Measurements from ENCODE around the gene LYSMD1.

LYSMD1 gene

DNA sequence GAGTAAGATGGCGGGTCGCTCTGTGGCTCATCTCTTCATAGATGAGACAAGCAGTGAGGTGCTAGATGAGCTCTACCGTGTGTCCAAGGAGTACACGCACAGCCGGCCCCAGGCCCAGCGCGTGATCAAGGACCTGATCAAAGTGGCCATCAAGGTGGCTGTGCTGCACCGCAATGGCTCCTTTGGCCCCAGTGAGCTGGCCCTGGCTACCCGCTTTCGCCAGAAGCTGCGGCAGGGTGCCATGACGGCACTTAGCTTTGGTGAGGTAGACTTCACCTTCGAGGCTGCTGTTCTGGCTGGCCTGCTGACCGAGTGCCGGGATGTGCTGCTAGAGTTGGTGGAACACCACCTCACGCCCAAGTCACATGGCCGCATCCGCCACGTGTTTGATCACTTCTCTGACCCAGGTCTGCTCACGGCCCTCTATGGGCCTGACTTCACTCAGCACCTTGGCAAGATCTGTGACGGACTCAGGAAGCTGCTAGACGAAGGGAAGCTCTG lies 6.9 kb downstream of the LYSMD1 start:
- no peak for ATAC-seq
- TF ChIP-seq, protein P1, sequence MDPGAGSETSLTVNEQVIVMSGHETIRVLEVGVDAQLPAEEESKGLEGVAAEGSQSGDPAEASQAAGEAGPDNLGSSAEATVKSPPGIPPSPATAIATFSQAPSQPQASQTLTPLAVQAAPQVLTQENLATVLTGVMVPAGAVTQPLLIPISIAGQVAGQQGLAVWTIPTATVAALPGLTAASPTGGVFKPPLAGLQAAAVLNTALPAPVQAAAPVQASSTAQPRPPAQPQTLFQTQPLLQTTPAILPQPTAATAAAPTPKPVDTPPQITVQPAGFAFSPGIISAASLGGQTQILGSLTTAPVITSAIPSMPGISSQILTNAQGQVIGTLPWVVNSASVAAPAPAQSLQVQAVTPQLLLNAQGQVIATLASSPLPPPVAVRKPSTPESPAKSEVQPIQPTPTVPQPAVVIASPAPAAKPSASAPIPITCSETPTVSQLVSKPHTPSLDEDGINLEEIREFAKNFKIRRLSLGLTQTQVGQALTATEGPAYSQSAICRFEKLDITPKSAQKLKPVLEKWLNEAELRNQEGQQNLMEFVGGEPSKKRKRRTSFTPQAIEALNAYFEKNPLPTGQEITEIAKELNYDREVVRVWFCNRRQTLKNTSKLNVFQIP (CRISPR knock-in tag; IDR thresholded peaks at IDR 0.05; ENCODE audit: borderline replicate concordance, low read depth): no peak
- TF ChIP-seq ZFP30 (CRISPR knock-in tag; IDR thresholded peaks at IDR 0.05): no peak
- TF ChIP-seq RARB (CRISPR knock-in tag; IDR thresholded peaks at IDR 0.05): no peak
- no peak for TF ChIP-seq TOX (CRISPR knock-in tag; IDR thresholded peaks at IDR 0.05; ENCODE audit: borderline replicate concordance)
- no peak for TF ChIP-seq ZFP3 (CRISPR knock-in tag; IDR thresholded peaks at IDR 0.05)
- TF ChIP-seq PPARA (CRISPR knock-in tag; IDR thresholded peaks at IDR 0.05; ENCODE audit: borderline replicate concordance): no peak
- TF ChIP-seq, protein P2, sequence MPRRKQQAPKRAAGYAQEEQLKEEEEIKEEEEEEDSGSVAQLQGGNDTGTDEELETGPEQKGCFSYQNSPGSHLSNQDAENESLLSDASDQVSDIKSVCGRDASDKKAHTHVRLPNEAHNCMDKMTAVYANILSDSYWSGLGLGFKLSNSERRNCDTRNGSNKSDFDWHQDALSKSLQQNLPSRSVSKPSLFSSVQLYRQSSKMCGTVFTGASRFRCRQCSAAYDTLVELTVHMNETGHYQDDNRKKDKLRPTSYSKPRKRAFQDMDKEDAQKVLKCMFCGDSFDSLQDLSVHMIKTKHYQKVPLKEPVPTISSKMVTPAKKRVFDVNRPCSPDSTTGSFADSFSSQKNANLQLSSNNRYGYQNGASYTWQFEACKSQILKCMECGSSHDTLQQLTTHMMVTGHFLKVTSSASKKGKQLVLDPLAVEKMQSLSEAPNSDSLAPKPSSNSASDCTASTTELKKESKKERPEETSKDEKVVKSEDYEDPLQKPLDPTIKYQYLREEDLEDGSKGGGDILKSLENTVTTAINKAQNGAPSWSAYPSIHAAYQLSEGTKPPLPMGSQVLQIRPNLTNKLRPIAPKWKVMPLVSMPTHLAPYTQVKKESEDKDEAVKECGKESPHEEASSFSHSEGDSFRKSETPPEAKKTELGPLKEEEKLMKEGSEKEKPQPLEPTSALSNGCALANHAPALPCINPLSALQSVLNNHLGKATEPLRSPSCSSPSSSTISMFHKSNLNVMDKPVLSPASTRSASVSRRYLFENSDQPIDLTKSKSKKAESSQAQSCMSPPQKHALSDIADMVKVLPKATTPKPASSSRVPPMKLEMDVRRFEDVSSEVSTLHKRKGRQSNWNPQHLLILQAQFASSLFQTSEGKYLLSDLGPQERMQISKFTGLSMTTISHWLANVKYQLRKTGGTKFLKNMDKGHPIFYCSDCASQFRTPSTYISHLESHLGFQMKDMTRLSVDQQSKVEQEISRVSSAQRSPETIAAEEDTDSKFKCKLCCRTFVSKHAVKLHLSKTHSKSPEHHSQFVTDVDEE (CRISPR knock-in tag; IDR thresholded peaks at IDR 0.05): no peak
- no peak for TF ChIP-seq ZC3H10 (CRISPR knock-in tag; IDR thresholded peaks at IDR 0.05)

DNA sequence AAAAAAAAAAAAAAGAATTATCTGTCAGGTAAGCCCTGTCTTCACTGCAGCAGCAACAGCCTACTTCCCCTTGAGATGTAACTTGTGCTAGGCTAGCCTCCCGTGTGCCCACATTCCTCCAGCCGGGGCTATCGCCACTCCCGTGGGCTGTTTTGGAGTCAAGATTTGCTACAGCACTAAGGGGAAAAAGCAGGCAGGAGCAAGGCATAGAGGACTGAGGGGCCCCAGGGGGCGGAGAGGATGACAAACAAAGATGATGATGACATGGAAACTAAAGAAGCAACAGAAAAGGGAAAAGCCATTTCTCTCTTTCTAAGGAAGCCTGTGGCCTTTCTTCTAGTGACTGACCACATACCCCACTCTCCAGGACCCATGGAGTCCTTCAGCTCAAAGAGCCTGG lies 7.4 kb downstream of the LYSMD1 start:
- no peak for ATAC-seq
- no peak for TF ChIP-seq CSDC2 (CRISPR knock-in tag; IDR thresholded peaks at IDR 0.05)
- TF ChIP-seq TCF4 (CRISPR knock-in tag; IDR thresholded peaks at IDR 0.05; ENCODE audit: borderline replicate concordance): no peak
- TF ChIP-seq, protein P1 (CRISPR knock-in tag; IDR thresholded peaks at IDR 0.05; ENCODE audit: borderline replicate concordance, low read depth): no peak
- no peak for TF ChIP-seq BACH2 (CRISPR knock-in tag; IDR thresholded peaks at IDR 0.05; ENCODE audit: borderline replicate concordance)

DNA sequence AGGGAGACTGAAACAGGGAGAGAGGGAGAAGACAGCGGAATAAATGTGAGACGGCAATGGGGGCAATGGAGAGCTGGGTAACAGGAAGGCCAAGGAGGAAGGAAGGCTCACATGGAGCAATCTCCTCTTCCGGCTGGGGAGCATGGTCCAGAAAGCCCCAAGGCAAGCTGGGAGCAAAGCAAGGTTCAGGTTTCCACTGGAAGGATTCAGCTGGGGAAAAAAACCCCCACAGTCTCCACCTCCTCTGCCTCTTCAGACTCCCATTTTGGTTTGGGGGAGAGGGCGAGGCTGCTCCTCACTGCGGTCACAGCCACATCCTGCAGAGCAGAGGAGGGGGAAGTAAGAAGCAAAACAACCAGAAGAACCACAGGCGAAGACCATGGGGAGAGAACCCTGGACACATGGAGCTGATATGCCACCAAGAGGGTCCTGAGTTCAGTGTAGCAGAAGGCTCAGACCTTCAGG lies 8.6 kb downstream of the LYSMD1 start:
- no peak for ATAC-seq
- TF ChIP-seq, protein P2 (CRISPR knock-in tag; IDR thresholded peaks at IDR 0.05): no peak
- no peak for TF ChIP-seq ZFP30 (CRISPR knock-in tag; IDR thresholded peaks at IDR 0.05)
- no peak for TF ChIP-seq ZC3H10 (CRISPR knock-in tag; IDR thresholded peaks at IDR 0.05)
- TF ChIP-seq PPARA (CRISPR knock-in tag; IDR thresholded peaks at IDR 0.05; ENCODE audit: borderline replicate concordance): no peak
- TF ChIP-seq, protein P3, sequence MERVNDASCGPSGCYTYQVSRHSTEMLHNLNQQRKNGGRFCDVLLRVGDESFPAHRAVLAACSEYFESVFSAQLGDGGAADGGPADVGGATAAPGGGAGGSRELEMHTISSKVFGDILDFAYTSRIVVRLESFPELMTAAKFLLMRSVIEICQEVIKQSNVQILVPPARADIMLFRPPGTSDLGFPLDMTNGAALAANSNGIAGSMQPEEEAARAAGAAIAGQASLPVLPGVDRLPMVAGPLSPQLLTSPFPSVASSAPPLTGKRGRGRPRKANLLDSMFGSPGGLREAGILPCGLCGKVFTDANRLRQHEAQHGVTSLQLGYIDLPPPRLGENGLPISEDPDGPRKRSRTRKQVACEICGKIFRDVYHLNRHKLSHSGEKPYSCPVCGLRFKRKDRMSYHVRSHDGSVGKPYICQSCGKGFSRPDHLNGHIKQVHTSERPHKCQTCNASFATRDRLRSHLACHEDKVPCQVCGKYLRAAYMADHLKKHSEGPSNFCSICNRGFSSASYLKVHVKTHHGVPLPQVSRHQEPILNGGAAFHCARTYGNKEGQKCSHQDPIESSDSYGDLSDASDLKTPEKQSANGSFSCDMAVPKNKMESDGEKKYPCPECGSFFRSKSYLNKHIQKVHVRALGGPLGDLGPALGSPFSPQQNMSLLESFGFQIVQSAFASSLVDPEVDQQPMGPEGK (CRISPR knock-in tag; IDR thresholded peaks at IDR 0.05; ENCODE audit: borderline replicate concordance): no peak
- no peak for TF ChIP-seq SNAI2 (CRISPR knock-in tag; IDR thresholded peaks at IDR 0.05)
- TF ChIP-seq, protein P1 (CRISPR knock-in tag; IDR thresholded peaks at IDR 0.05; ENCODE audit: borderline replicate concordance, low read depth): no peak
- no peak for TF ChIP-seq ZNF70 (CRISPR knock-in tag; IDR thresholded peaks at IDR 0.05)
- no peak for TF ChIP-seq CSRNP3 (CRISPR knock-in tag; IDR thresholded peaks at IDR 0.05)
- no peak for TF ChIP-seq TCF4 (CRISPR knock-in tag; IDR thresholded peaks at IDR 0.05; ENCODE audit: borderline replicate concordance)
- no peak for TF ChIP-seq ARNTL (CRISPR knock-in tag; IDR thresholded peaks at IDR 0.05; ENCODE audit: borderline replicate concordance, low read depth)
- no peak for TF ChIP-seq GLIS3 (CRISPR knock-in tag; IDR thresholded peaks at IDR 0.05)
- TF ChIP-seq CSDC2 (CRISPR knock-in tag; IDR thresholded peaks at IDR 0.05): no peak
- no peak for TF ChIP-seq ISL1 (CRISPR knock-in tag; IDR thresholded peaks at IDR 0.05)
- TF ChIP-seq RARB (CRISPR knock-in tag; IDR thresholded peaks at IDR 0.05): no peak
- TF ChIP-seq ZFP3 (CRISPR knock-in tag; IDR thresholded peaks at IDR 0.05): no peak
- TF ChIP-seq OSR1 (CRISPR knock-in tag; IDR thresholded peaks at IDR 0.05): no peak
- no peak for TF ChIP-seq ESRRG (CRISPR knock-in tag; IDR thresholded peaks at IDR 0.05)
- no peak for TF ChIP-seq ZNF8 (CRISPR knock-in tag; IDR thresholded peaks at IDR 0.05)

Measured in SK-N-SH treated with all-trans-retinoic acid at 6 μM for 48 hours (cell line).